Right cardiac atrium (tissue), 5 donors: Measurements from ENCODE around the gene MICAL1. TPM values are rescaled to one million over a fixed set of nuclear protein-coding genes. Genes with fewer than 3 reads are reported as not detected.
A peak's percentile ranks its signal among the peaks of the same experiment; 100 is the strongest.

Source experiments
- ATAC-seq, 2 donors: fragments of 200-7000 bp; cut with Tn5 transposase; one replicate each; pipeline versions ENCODE4 v1.8.0 to v1.9.1; 2020; ENCODE audit warnings: moderate library complexity in 2 of 2, mild to moderate bottlenecking in 1 of 2
- DNase-seq, 3 donors: peaks; one replicate each; pipeline ENCODE4 v3.0.0-alpha.2; 2020
- H3K27ac ChIP-seq: one replicate; pipeline ENCODE4 v1.5.1; 2013; ENCODE audit warnings: mild to moderate bottlenecking, low read length, control low read depth, moderate library complexity
- H3K27me3 ChIP-seq: one replicate; pipeline ENCODE4 v1.6.1; 2013; ENCODE audit not compliant: control insufficient read depth, insufficient read depth
- H3K4me1 ChIP-seq: one replicate; pipeline ENCODE4 v1.6.1; 2013; ENCODE audit warnings: low read length; ENCODE audit not compliant: control insufficient read depth, insufficient read depth
- H3K4me3 ChIP-seq: one replicate; pipeline ENCODE4 v1.5.1; 2013; ENCODE audit warnings: low read length, control low read depth
- H3K9me3 ChIP-seq: one replicate; pipeline ENCODE4 v1.6.1; 2013; ENCODE audit warnings: low read length; ENCODE audit not compliant: control insufficient read depth
- WGBS: extraction: QIAGEN DNeasy Blood & Tissue Kit; methylation state at CpG from one replicate; pipeline ENCODE4 v1.1.7; 2013; 5-methylcytosine and 5-hydroxymethylcytosine counted together
- intact Hi-C, 4 donors: fragments of 100-400 bp; cut with DNase I; formaldehyde crosslinking; loops; one replicate each; pipeline versions ENCODE4 v1.11.0 to v1.14.0; 2022 to 2023
- polyA plus RNA-seq: library from polyadenylated mRNA; stranded (reverse); fragments of 200-250 nt; gene quantifications from one replicate; pipeline ENCODE4 v1.2.3, GENCODE V29; 2013
- total RNA-seq, 4 donors: library from RNA; stranded (reverse); fragmentation: NEBNext Ultra II Directional; extraction: Animal tissue kit (Norgen Biotek cat#: 25700); gene quantifications; one replicate each; pipeline ENCODE4 v1.2.1, GENCODE V29; 2021
- donor health status: healthy with polysubstance abuse.
- donor health status: DM: no; HTN: yes; CAD: no.
- donor health status: DM: no; HTN: no; CAD: no.
- donor health status: DM: no; HTN: yes; CAD: no; lungs with severe emphysema.
- donor health status: DM: yes; HTN: yes; CAD: no.

Gene MICAL1
- total and polyA plus RNA-seq, 5 donors, result 4.8 to 9.2 (median 7.4) TPM

GRCh38 chr6:109460161-109460829 lies 4.7 kb upstream of the MICAL1 start:
- Histone ChIP-seq H3K4me1 (peaks cover 1% of the 10 kb centered on the region), H3K27me3 (no peaks in the 10 kb centered on the region), H3K9me3 (no peaks in the 10 kb centered on the region), H3K4me3 (no peak overlapping the region), H3K27ac (no peak overlapping the region)
- WGBS, result 94% methylated on average over 3 of the region's 3 CpGs
- intact Hi-C loops, result no loop called here
- no peak for ATAC-seq
- no peak for DNase-seq

DNA sequence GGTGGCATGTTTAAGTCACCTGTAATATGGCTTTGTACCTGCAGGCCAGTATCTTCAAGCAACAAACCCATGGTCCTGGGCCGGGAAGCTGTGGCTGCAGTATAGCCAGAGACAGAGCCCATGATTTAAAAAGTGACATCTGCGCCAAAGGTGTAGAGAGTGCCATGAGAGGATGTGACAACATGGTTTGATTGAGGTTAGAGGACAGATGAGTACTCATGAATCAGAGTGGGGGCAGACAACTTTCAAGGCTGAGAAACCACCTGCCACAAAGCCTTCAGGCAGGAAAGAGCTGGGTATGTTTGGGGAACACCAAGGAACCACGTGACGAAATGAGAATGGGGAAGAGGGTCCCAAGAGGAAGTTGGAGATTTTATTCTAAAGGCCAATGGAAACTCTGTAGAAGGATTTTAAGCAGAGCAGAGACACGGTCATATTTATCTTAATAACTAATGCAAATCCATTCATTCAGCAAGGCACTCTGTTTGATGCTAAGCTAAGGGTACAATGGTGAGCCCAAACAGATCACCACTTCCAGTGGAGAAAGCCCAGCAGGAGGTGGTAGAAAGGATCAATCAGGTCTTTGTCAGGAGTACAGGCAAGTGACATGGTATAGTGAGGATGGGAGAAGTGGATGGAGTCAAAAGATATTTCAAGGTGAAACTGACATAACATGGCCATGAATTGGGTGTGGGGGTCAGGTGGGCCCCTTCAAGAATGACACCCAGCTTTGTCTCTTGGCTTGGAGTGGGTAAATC lies 3.4 kb upstream of the MICAL1 start:
- no peaks in the 10 kb centered on the region for H3K9me3 ChIP-seq
- no peak overlapping the region for H3K27ac ChIP-seq
- peaks cover 1% of the 10 kb centered on the region for H3K4me1 ChIP-seq
- no peak for DNase-seq
- intact Hi-C loops, result no loop called here
- no peaks in the 10 kb centered on the region for H3K27me3 ChIP-seq
- WGBS, result 76% methylated on average over 5 of the region's 5 CpGs
- H3K4me3 ChIP-seq, result no peak overlapping the region
- ATAC-seq, result no peak

DNA sequence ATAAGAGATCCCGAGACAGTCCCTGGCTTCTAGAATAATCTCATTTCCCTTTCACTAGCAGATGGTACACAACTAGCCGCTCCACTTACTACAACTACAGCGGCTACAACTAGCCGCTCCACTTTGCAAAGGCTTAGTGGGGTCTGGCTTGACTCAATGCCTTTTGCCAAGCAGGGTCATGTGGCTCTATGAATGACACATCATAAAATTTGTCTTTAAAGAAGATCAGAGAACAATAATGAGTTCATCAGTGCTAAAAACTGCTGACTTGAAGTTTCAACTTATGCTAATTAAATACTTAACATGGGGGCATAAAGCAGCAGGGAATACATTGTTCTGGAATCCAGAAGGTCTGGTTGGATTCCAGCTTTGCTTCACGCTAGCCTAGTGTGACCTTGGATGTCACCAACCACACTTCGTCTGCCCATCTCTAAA lies 2.0 kb upstream of the MICAL1 start:
- Histone ChIP-seq H3K9me3 (no peaks in the 10 kb centered on the region), H3K4me1 (no peaks in the 10 kb centered on the region), H3K4me3 (no peak overlapping the region), H3K27ac (no peak overlapping the region), H3K27me3 (no peaks in the 10 kb centered on the region)
- intact Hi-C loops, result no loop called here
- DNase-seq, result no peak
- WGBS, result 77% methylated on average over 6 of the region's 6 CpGs
- no peak for ATAC-seq

DNA sequence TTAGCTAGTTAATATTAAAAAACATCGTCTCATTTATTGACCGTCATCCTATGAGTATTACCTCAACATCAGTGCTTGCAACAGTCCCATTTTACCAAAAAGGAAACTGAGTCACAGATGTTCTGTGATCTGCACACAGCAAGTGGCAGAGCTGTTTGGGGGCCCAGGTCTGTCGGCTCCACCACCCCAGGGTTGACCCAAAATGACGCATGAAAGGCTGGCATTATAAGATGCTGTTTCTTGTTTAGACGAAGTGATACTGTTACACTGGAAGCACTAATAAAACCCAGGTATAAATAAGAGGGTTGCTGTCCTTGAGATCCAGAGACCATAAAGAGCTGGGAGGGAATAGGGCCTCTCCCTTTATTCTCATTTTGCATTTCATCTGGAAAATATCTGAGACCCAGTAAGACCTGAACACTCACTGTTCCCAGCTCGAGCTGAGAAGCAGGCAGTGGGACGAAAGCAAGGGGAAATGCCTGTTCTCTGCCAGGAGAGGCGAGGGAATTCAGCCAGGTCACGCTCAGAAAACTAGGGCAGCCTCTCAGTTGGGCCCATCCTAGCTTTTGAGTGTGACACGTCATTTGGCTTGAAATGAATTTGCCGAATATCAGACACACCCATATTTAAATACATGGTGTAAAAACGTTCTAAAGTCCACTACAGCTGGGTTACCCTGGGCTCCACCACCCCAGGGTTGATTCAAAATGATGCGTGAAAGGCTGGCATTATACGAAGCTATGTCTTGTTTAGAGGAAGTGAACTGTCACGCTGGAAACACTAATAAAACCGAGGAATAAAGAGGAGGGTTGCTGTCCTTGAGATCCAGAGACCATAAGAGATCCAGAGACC lies 1.4 kb upstream of the MICAL1 start:
- ATAC-seq (peak; percentile 50 to 54), DNase-seq (peak; percentile 81 to 85 (median 84))
- Histone ChIP-seq H3K27ac (no peak overlapping the region), H3K4me3 (no peak overlapping the region), H3K4me1 (no peaks in the 10 kb centered on the region), H3K27me3 (no peaks in the 10 kb centered on the region), H3K9me3 (no peaks in the 10 kb centered on the region)
- 53% methylated on average over 16 of the region's 16 CpGs for WGBS
- intact Hi-C loops, result no loop called here

DNA sequence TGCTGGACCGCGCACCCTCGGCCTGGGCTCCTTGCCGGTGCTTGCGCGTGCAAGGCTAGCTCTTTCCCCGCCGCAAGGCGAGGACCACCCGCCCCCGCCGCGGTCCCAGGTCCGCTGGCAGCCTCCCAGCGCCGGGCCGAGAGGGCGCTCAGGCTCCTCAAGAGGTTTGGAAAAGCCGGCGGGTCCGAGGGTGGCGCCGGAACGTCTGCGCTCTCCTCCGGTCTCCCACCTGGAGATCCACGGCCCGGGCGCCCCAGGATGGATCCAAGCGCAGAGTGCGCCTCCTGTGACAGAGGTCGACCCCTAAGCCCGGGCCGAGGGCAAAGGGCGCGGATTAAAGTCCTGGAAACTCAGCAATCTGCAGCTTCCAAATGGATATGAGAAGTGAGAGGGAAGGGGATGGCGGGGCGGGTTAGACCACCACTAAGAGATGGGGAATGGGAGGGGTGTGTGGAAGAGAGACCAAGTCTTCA lies 575 bp upstream of the MICAL1 start:
- Histone ChIP-seq H3K9me3 (no peaks in the 10 kb centered on the region), H3K4me3 (peak overlapping the region; percentile 56), H3K27me3 (no peaks in the 10 kb centered on the region), H3K27ac (no peak overlapping the region), H3K4me1 (no peaks in the 10 kb centered on the region)
- WGBS, result 8% methylated on average over 38 of the region's 38 CpGs
- ATAC-seq (peak in 1 of 2 donors; percentile 9), DNase-seq (no peak)
- intact Hi-C loops, result no loop called here

DNA sequence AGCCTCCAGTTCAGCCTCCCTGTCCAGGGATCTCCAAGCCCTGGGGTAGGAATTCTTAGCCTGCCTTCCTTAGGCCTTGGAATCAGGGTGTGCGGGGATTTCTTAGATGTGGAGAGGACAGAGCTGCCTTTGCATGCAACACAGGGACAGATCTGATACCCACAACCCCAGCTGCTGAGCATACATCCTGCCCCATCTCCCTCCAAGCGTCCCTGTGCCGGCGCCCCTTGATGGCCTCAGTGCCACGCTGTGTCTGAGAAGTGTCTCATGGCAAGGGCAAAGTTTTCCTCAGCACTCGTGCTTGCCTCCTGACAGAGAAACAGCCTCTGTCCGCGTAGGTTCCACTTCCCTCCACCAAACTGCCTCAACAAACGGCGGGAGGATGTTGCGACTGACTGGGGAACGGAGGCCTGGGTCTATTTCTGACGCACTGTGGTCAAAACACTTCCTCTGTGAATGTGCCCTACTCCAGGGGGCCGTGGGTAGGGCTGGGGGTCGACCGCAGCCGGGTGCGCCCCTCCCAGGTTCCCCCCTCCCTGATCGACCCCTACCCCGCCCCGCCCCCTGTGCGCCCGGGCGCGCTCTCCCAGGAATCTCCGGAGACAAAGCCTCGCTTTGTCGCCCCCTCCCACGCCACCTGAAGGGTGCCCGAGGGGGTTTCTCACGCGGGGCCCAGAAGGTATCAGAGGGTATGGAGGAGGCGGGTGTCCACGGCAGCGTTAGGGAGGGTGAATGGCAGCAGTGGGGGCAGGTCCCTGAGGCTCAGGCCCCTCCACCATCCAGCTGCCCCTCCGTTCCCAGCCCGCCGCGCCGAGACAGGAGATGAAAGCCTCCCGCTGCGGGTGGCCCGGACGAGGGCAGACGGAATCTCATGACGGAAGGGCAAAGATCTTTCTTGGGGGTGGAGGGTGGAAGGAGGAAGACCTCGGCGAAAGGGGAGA lies 806 bp downstream of the MICAL1 start:
- Histone ChIP-seq H3K27ac (peak overlapping the region; percentile 3), H3K27me3 (no peaks in the 10 kb centered on the region), H3K9me3 (no peaks in the 10 kb centered on the region), H3K4me3 (peak overlapping the region; percentile 56), H3K4me1 (no peaks in the 10 kb centered on the region)
- DNase-seq (peak in 1 of 3 donors; percentile 70), ATAC-seq (peak; percentile 17)
- 7% methylated on average over 48 of the region's 48 CpGs for WGBS
- intact Hi-C loops, result no loop called here

- Histone ChIP-seq H3K4me1 (no peaks in the 10 kb centered on the region), H3K27ac (no peak overlapping the region), H3K4me3 (no peak overlapping the region), H3K27me3 (no peaks in the 10 kb centered on the region), H3K9me3 (no peaks in the 10 kb centered on the region)
- DNase-seq (peak in 2 of 3 donors; percentile 49 to 71), ATAC-seq (no peak)
- intact Hi-C loops, result no loop called here
- WGBS, result 92% methylated on average over 27 of the region's 27 CpGs
Measured at GRCh38 chr6:109453594-109454495, 1.7 kb downstream of the MICAL1 start.

DNA sequence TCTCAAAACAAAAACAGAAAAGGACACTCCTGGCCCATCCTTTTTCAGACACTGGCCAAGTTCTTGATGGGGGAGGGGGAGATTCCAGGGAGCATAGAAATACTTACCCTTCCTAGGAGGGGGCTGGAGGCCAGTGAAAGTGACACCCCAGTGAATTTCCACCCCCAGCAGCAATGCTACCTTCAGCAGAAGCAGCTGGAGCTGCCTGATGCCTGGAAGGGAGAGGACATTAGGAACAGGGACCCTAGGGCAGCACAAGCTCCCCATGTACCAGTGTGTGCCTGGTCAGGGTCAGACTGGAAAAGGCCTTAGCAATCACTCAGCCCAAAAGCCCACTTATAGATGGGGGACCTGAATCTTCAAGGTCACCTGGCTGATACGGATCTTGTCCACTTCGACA lies 2.4 kb downstream of the MICAL1 start:
- ATAC-seq, result no peak
- Histone ChIP-seq H3K4me1 (no peaks in the 10 kb centered on the region), H3K27me3 (no peaks in the 10 kb centered on the region), H3K9me3 (no peaks in the 10 kb centered on the region), H3K27ac (no peak overlapping the region), H3K4me3 (no peak overlapping the region)
- 91% methylated on average over 2 of the region's 2 CpGs for WGBS
- DNase-seq, result no peak
- intact Hi-C loops, result no loop called here

DNA sequence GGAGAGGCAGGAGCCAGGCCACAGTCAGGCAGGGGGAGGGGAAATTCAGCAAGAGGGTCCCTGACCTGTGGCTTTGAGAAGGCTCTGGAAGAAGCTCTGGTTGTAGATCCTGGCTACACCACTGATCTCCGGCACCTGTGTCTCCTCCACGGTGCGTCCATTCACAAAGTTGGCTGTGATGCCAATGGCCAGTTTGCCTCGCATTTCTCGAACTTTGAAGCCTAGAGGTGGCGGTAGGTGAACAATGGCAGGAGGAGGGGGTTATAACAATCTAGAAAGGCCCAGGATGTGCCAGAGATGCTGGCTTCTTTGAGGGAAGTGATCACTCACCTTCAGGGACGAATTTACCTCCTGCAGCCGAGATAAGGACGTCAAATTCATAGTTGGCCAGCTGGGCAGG lies 3.4 kb downstream of the MICAL1 start:
- intact Hi-C loops, result no loop called here
- ATAC-seq (no peak), DNase-seq (no peak)
- Histone ChIP-seq H3K4me3 (no peak overlapping the region), H3K4me1 (no peaks in the 10 kb centered on the region), H3K27ac (no peak overlapping the region), H3K27me3 (no peaks in the 10 kb centered on the region), H3K9me3 (no peaks in the 10 kb centered on the region)
- 90% methylated on average over 9 of the region's 9 CpGs for WGBS
